ENCODE data around the gene ALX1.

Gene ALX1

GRCh38 chr12:85280165-85280983, at the start of gene ALX1:
Gene ALX1 (plus strand): TSS chr12:85280220. CDS start chr12:85280262, 42 bp downstream.
- no peak for DNase-seq (ENCODE audit: low read depth in 3 of 3)

DNA sequence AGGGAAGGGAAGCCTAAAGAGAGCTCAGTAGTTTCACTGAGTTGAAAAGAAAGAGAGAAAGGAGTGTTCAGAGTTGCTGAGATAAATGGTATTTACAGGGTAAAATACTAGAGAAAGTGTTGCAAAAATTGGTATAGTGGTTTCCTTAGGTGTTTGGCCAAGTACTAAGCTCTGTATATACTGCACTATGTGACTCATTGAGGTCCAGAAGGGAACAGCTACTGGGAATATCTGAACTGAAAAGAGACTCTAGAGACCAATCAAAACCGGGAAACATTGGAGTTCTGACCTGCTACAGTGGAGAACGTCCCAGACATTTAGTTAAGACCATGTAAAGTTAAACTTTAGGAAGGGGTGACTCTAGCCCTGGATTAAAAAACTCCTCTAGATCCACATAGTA, 42.7 kb upstream of the ALX1 start:
- DNase-seq (ENCODE audit: low read depth in 3 of 3) = no peak

GRCh38 chr12:85244561-85244960, 35.5 kb upstream of the ALX1 start:
- no peak for DNase-seq (ENCODE audit: low read depth in 3 of 3)

- no peak for DNase-seq (ENCODE audit: low read depth in 3 of 3)
These were observed 26.2 kb upstream of the ALX1 start for GRCh38 chr12:85253853-85254252.

GRCh38 chr12:85257671-85258070, 22.3 kb upstream of the ALX1 start:
- DNase-seq (ENCODE audit: low read depth in 3 of 3) = no peak

- no peak for DNase-seq (ENCODE audit: low read depth in 3 of 3)
These were observed 19.6 kb upstream of the ALX1 start for GRCh38 chr12:85260447-85260846.

GRCh38 chr12:85260896-85261295, 19.1 kb upstream of the ALX1 start:
- DNase-seq (ENCODE audit: low read depth in 3 of 3) = no peak

DNA sequence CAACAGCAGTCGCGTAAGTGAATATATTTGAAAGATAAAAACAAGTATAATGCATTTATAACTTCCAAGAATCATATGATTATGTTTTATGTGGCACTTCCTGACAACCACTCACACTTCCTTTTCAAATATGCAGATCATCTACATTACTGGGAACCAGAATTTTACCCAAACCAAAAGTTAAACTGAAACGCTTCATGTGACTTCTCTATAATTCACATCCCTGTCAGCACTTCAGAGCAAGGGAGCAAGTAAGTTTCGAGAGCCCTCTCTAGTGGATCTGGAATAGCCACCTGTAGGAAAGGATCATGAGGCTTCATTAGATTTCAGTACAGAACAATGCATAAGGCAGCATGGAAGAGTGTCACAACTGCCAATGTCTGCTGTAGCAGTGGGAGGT, 13.7 kb upstream of the ALX1 start:
- no peak for DNase-seq (ENCODE audit: low read depth in 3 of 3)

DNA sequence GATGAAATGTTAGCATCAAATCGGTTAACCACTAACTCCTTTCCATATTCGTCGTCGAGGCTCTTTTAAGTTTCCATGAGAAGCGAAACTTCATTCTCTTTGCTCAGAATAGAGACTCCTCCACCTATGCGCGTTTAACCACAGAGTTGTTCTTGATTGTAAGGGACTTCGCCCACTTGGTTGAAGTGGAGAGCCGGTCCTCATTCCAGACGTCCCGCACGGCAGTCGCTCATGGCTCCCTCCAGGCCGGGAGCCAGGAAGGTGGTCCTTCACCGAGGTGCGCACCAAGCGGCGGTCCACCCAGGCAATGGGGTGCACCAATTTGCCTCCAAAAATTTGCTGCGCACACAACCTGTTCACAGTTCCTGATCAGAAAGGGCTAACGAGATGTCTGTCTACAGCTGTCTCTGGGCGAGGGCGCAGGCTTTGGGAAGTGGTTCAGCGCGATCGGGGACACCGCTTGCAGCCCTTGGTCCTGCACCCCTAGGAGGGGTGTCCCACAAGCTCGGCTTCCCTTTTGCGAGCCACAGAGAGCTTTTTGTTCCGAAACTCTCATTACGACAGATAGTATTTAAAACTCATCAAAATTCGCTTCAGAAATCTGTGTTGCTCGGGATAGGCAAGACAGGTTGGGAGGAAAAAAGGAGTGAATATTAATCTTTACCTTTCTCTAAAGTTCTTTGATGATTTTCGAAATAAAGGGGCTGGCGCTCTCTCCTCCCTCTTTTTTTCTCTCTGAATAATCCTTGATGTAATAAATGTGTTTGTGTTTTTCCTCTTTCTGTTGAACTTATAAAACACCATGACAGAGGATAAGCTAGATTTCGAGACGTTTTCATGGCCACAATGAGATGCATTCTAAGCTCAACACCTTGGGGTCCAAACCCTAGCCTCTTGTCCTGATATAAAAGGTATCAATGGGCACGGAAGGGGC, 6.4 kb upstream of the ALX1 start:
- no peak for DNase-seq (ENCODE audit: low read depth in 3 of 3)

GRCh38 chr12:85274315-85274651, 5.7 kb upstream of the ALX1 start:
- DNase-seq (ENCODE audit: low read depth in 3 of 3) = no peak

- DNase-seq (ENCODE audit: low read depth in 3 of 3) = no peak
These were observed 4.6 kb upstream of the ALX1 start for GRCh38 chr12:85275374-85275773.

- DNase-seq (ENCODE audit: low read depth in 3 of 3) = no peak
These were observed 2.8 kb upstream of the ALX1 start for GRCh38 chr12:85277191-85277590.

DNA sequence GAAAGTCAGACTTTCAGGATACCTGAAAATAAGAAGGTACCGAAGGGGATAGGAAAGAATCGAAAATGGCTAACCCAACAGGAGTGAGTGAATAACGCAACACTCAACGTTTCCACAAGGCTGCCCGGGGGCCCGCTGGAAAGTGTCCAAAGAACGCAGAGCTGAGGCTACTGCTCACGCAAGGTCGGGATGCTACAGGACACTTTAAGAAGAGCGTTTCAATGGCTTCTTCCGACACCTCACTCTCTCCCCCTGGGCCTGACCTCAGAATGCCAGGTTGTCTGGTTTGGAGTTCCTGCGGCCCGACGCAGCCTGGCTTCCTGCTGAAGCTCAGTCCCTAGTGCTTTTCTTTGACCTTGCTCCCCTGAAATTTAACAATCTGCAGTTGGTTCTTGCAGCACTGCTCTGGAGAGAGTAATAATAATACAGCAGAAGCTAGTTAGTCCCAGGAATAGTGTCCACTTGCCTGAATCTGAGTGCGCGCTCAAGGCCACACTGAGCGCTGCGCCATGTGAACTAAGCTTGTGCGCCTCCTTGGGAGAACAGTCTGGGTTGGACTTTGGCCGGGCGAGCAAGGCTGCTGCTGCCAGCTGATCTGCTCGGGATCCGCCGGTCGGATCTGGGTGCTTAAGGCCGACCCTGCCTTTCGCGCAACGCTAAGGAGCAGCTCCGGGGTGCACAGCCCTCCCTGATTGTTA, 2.0 kb upstream of the ALX1 start:
- DNase-seq (ENCODE audit: low read depth in 3 of 3) = no peak

DNA sequence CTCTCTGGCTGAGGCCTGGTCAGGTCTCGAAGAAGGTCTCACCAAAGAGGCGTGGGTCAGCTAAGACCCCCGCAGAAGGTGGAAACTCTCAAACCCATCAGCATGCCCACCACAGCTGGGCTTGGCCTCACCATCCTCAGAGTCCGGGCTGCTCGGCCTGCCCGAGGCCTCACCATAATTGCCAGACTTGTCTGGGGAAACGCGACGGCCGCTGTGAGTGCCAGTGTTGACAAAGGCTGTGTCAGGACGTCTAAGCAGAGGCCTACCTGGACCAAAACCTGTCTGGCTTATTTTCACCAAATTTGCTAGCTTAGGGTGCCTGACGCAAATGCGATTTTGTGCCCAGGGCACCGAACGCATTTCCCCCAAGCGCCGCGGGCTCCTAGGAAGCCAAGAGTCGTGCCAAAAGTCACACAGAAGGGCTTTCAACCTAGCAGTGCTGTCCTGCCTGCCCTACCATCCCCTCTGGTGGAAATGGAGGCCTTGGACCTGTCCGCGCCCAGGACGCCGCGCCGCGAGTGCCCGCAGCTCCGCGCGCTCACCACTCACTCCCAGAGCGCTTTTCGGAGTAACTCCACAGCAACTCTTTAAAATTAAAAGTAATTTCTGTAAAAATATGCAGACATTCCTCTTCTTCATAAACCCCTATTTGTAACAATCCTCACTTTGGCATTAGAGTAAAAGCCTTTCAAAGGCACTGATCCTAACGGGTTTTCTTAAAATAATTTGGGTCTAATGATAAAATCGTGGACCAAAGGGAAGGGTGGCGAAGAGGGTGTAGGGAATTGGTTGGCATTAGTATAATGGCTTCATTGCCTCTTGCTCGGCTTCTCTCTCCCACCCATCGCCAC, 1.2 kb upstream of the ALX1 start:
- no peak for DNase-seq (ENCODE audit: low read depth in 3 of 3)

DNA sequence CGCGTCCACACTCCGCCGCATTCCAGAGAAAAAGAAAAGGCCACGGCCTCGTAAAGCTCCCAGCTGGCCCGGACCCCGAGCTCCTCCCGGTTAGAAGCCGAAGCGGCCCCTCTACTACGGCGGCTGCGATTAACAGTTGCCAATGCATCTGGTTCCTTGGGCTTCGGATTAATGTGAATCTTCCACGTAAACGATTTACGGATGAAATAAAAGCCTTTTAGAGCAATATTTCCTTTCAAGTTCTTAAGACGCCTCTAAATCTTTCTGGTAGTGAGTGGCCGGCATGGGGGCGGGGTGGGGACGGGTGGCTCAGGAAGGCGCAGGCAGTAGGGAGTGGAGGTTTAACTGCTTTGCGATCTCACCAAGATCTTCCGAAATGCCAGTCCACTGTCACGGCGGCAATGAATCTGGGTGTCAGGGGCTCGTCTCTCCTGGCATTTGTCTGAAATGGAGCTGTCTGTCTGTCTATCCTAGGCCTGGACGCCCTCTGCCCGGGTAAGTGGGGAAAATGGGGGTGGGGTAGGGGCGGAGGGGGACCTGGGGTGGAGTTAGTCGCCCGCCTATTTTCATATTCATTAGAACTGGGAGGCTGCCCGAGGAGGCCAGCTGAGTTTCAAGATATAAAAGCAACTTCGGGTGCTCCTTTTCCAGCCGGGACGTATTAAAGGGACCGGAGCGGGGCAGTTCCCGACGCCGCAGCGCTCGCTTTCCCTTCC, 413 bp upstream of the ALX1 start:
- no peak for DNase-seq (ENCODE audit: low read depth in 3 of 3)

DNA sequence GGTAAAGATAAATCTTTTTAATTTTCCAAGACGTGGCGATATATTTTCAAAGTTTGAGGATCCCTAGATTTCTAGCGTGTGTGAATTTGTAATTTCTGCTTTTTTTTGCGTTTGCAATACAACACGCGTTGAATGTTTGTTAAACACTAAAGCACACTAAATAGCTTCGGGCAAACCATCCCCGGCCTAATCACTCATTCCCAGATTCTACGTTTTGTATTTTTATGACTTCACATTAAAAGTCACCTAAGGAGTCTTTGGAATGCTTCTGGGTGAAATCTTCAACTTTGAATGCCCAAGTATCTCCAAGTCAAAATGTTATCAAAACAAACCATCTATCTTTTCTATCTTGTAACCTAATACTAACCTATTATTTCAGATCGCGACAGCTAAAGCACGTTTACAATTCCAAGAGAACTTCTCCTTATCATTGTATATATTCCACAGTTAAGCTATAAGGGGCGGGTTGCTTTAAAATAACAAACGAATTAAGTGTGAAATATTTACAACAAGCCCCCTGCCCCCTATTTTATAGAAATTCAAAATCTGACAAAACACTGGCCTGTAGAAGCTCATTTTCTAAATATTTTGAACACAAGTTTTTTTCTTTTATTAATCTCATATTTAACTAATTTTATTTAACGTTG, 1.1 kb downstream of the ALX1 start:
- DNase-seq (ENCODE audit: low read depth in 3 of 3) = no peak

DNA sequence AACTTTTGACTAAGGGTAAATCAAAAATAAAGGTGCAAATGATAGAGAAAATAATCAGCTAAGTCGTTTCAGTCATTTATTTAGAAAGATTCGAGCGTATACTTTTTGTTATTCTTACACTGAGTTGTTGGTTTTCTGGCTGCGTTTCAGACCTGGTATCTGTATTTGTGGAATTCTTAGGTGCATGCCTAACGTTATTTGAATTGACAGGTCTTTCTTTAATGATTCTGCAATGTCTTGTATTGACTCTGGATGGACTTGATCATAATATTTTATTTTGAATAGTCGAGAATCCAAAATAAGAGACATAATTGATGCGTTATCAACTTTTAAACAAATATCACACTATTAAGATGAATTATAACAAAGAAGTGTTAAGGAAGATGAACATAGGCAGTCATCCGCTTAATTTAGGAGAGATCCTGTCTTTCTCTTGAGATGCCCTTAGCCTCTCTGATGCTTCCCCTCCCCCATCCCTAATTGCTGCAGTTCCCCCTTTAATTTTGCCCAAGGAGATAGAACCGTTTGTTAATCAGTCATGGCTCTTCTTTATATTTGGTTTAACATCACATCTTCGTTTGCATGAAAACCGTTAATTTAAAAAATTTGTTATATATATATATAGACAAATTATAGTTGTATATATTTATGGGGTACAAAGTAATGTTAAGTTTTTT, 1.8 kb downstream of the ALX1 start:
- DNase-seq (ENCODE audit: low read depth in 3 of 3) = no peak

- no peak for DNase-seq (ENCODE audit: low read depth in 3 of 3)
These were observed 3.5 kb downstream of the ALX1 start for GRCh38 chr12:85283560-85283959.

- no peak for DNase-seq (ENCODE audit: low read depth in 3 of 3)
These were observed 16.3 kb downstream of the ALX1 start for GRCh38 chr12:85296362-85296761.

DNA sequence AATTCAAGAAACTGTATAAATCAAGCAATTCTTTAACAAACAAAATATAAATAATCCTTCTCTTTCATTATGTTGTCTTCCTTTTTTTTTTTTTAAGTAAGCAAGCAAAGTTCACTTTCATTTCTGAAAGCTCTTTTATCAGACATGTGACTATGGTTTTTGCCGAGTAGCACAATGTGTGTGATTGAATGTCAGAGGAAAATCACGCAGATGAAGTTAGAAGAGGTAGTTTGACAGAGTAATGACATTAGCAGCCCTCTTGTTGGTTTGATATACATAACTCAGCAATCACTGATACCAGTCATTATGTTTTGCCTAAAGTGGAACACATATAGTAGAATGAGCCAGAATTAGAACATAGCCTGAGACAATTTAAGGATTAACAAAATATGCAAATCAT, 19.0 kb downstream of the ALX1 start:
- DNase-seq (ENCODE audit: low read depth in 3 of 3) = no peak
